Activated CD4-positive, alpha-beta T cell treated with anti-CD3 and anti-CD28 coated beads for 1 hour (primary cell): ENCODE results near the gene KLK13.

Experiments used
- DNase-seq: peaks from one replicate; pipeline ENCODE4 v3.0.0-alpha.2; 2020

The KLK13 gene

DNA sequence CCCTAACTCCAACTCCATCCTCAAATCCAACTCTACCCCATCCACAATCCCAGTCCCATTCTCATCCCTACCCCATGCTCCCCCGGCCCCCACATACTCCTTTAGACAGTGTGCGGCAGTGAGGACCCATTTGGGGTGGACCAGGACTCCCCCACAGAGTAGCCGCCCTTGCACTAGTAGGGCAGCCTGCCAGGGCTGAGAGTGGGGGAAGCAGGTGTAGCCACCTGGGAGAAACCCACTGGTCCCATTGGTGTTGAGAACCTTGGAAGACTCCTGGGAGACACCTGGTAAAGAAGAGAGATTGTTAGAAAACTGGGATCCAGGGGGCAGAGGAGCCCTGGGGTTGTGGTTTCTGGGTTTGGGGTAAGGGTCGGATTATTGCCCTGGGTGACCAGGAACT lies 4.6 kb downstream of the KLK13 start:
- DNase-seq, result no peak

DNA sequence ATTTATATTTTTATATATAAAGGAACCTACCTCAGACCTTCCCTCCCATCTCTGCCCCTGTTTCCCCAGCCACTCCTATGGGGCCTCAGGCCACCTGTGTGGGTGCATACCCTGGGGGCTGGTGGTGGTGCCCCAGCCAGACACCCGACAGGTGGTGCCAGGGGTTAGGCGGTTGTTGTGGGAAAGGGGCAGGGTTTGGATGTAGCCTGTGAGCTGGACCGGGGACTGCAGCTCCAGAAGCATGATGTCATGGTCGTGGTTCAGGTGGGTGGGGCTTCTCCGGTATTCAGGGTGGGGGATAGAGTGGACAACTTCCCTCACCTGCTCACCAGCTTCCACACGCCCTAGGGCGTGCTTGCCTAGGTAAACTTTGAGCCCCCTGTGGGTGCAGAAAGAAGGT lies 5.2 kb downstream of the KLK13 start:
- DNase-seq, result no peak

DNA sequence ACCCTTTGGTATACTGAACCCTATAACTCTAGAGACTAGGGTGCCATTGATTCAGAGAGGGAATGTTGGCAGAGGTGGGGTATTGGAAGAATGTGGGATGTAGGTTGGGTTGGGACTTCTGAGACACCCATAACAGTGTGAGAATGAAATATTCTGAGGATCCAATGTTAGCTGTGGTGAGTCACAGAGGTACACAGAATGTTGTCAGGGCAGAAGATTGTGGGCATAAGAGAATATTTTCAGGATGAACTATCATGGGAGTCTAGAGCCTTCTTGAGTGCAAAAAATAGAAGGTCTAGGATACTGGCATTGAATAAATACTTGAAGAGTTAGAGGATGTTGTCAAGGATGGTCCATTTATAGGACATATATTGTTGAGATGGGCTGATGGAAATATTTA lies 9.0 kb downstream of the KLK13 start:
- DNase-seq, result no peak

DNA sequence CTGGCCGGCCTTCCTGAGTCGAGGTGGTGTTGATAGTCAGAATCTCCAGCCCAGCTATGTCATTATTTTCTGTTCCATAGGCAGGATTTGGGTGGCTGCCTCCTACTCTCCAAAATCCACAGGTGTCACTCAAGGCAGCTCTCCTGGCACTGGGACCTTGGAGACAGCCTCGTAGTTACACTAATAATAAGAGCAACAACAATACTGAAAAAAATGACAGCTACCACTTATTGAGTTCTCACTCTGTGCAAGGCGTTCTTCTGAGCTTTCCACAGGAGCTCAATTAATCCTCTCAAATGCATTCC lies 17.9 kb downstream of the KLK13 start:
- no peak for DNase-seq

DNA sequence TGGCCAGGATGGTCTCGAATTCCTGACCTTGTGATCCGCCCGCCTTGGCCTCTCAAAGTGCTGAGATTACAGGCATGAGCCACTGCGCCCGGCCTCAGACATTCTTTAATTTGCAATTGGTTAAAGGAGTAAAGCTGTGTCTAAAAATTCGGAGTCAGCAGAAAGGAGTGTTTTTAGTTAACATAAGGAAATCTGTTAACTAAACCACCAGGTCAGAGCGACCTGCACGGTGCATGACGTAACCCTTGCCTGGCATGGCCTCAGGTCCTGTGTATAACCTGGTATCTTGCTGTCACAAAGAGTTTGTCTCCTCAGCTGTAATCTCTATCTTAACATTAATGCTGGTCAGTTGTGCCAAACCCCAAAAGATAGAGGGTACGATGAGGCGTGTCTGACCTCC lies 20.6 kb downstream of the KLK13 start:
- no peak for DNase-seq

DNA sequence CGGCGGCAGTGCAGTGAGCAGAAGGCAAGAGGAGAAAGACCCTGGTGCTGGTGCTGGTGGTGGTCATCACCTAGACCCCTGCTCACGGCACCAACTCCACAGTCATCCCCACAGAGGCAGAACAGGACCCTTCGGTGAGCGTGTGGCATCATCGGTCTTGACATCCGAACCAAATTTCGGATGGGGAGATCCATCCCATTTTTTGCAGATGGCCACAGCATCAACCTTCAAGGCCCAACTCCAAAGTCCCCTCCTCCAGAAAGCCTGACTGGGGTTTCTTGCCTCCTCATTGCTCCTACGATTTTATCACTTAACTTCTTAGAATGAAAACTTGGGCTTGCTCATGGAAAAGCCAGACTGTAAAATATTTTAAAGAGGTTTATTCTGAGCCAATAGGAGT lies 21.4 kb downstream of the KLK13 start:
- no peak for DNase-seq

DNA sequence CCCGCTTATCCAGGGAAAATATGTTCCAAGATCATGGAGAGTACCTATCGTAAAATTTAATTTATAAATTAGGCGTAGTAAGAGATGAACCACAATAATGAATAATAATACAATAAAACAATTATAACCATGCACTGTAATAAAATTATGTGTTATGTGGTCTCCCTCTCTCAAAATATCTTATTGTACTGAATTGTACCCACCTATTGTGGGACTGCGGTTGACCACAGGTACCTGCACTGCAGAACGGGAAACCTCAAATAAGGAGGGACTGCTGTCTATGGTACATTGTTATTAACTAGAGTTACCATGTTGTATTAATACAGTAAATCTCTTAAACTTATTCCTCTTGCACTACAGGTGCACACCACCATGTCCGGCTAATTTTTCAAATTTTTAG lies 24.7 kb downstream of the KLK13 start:
- DNase-seq, result no peak

DNA sequence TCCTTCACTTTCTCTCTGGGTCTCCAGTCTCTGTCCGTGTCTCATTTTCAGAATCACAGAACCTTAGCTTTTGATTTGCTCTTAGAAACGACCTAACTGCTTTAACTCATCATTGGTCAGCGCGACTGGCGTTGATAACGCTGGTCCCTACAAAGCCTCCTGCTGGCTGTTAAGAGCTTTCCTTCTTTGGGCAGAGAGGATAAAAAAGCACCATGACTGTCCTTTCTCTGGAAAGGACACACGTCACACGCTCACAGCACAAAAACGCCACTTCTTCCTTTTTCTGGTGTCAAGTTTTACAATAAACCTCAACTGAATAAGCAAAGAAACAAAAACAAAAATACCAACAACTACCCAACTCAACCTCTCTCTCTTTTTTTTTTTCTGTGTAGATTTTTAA lies 28.4 kb downstream of the KLK13 start:
- DNase-seq, result no peak

DNA sequence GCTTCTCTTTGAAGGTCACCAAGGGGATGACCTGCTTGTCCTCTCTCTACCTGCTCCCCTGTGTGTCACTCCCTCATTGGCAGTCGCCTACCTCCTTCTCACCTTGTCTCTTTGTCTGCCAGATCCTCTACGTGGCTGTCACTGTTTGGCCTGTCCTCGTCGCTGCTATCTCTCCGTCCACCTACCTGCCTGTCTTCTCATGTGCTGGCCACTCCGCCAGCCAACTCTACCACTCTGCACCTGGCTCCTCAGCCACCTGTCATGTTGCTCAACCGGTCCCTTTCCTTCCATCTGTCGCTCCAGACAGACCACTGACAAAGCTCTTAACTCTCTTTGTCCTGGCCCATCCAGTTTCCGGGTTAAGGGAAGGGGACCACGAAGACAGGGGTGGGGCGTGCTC lies 30.2 kb downstream of the KLK13 start, which contains the start of gene KLK12:
Gene KLK12, minus strand, starts transcription at position 299 of the 400 bp plus-strand sequence. CDS start 381 bp downstream, outside the sequence.
- no peak for DNase-seq

DNA sequence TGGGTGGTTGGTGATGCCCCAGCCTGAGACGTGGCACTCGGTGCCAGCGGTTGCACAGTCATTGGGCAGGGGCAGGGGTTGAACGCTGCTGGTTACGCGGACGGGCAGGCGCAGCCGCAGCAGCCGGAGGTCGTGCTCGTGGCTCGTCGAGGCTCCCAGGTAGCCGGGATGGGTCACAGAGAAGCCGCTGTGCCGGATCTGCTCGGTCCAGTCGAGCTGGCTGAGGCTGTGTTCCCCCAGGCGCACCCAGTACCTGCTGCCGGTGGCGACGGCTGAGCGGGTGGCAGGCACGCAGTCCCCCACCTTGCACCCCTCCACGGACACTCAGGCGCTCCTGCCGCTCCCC lies 33.0 kb downstream of the KLK13 start:
- DNase-seq, result no peak

DNA sequence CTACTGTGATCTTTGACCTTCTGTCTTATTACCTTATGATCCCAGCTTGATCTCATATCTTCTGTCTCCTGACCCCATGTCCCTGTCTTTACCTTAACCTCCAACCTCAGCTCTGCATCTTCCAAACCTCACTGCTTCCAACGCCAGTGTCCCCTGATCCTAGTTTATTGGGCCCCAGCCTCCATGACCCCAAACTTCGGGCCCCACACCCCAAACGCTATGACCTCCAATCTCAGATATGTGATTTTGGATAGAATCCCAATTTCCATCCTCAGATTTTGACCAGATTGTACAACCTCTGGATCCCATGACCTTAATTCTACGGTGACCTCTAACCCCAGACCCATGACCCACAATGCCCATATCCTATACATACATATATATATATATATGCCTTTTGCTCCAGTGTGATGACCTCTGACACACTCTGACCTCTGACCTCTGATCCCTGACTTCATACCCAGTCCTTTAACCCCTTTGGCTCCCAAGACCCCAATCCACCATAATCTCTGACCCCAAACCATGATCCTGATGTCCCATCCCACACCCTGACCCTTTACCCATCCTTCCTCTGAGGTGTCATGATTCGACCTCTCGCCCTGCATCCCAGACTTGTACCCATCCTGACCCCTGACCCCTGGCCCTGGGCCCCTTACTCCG lies 33.5 kb downstream of the KLK13 start:
- DNase-seq, result no peak

DNA sequence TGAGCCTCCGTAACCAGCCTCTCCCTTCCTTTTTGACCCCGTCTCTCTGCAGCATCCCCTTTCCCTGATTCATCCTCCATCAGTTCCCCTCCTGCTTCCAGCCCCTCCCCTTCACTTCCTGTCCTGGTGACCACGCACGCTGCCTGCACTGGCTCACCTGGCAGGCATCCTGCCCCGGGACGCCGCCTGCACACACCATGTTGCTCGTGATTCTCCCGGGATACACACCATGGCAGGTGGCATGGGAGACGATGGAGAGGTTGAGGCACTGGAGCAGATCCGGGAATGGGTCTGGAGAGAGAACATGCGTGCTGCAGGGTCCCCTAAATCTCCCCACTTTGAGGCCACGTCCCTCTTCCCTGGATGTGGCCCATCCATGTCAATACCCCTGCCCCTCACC lies 34.3 kb downstream of the KLK13 start:
- DNase-seq, result no peak

DNA sequence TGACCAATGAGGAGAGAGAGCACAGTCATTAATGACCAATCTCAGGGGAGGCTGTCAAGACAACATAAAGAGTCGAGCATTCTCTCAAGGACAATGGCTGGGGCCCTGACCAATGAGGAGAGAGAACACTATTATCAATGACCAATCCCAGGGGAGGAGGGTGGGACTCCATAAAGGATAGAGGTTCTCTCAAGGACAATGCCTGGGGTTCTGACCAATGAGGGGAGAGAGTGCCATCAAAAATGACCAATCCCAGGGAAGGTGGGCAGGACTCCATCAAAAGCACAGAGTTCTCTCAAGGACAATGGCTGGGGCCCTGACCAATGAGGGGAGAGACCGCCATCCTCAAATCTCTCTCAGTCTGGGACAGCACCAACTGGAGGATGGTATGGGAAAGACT lies 35.2 kb downstream of the KLK13 start:
- DNase-seq, result no peak

DNA sequence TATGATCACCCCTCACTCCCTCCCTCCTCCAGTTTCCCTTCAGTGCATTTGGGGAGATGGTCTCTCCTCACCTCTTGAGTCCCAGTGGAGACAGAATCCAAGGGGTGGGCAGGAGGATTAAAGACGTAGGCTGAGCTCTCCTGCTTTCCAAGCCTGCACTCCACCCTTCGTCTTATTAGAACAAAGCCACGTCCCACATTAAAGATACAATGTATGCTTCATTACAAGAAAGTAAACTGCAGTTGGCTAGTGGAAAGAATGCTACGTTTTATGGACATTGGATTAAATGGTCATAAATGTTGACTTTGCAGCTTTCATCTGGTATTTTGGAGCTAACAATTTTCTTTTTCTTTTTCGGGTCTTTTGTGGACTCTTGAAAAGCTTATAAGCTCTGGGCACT lies 37.0 kb downstream of the KLK13 start:
- DNase-seq, result no peak

DNA sequence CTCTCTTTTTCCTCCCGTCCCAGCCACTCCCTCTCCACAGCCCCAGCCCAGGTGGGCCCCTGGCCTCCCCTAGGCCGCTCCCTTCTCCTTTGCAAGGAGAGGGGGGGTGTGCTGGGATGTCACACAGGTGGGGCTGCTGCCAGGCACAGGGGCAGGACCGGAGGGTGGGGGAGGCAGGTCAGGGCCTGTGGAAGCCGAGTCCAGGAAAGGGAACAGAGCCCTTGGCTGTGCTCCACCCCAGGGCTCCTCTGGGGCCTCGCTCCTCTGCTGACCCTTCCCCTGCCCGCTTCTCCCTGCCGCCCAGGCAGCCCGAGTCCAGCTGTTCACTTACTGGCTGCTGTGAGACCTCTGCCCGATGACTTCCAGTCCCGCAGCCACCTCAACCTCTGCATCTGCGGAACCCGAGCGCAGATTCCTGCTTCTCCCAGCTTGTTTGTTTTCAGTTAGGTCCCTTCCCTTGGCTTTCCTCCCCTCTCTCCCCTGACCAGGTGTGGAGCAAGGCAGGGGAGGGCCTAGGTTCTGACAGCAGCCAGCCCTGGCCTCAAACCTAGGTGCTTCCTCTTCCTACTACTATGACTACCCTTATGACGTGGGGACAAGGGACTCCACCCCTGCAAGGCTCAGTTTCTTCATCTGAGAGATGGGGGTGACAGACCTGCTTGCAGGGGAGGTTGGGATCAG lies 37.6 kb downstream of the KLK13 start:
- no peak for DNase-seq

DNA sequence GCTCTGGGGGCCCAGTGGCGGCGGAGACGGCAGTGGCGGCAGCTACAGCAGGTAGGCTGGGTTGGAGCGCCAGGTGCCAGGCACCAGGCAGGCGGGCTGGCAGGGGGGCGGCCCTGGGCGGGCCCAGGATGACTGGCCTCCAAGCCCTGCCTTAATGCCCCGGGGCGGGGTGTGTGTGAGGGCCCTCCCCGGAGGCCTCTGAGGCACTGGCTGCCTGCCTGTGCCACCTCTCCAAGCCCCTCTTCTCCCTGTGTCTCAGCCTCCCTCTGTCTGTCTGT lies 38.4 kb downstream of the KLK13 start, which contains the start of gene KLK11:
Gene KLK11, minus strand, starts transcription at position 63 of the 278 bp plus-strand sequence. CDS start 985 bp downstream, outside the sequence.
- DNase-seq, result no peak

DNA sequence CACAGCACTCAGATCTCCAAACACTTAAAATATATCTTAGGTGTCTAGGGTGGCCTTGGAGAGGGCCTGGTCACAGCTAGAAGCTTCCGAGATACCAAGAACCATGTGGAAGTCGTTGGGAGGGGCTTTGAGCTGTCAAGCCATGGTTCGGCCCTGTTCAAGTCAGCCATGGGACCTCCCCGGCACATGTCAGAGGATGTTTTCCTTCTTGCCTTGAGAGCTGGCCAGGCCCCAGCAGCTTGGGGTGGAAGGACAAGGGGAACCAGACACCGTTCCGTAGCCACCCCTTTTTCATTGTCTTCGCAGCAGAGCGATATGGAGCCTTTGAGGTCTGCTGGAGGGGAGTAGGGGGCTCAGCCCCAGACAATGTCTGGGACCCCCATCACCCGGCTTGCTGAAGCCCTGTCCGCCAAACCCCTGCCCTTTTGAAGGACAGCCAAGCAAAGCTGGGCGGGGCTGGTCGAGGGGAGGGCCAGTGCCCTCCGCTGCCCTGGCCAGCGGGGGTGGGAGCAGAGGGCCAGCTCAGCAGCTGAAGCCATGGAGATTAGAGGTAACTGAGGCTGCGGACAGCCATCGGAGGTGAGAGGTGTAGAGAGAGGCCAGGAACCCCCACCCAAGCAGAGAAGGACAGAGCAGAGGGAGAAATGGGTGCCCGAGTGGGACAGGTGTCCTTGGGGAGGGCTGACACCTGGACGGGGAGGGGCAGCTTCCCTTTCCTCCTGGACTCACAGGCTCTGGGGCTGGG lies 38.9 kb downstream of the KLK13 start:
- no peak for DNase-seq

DNA sequence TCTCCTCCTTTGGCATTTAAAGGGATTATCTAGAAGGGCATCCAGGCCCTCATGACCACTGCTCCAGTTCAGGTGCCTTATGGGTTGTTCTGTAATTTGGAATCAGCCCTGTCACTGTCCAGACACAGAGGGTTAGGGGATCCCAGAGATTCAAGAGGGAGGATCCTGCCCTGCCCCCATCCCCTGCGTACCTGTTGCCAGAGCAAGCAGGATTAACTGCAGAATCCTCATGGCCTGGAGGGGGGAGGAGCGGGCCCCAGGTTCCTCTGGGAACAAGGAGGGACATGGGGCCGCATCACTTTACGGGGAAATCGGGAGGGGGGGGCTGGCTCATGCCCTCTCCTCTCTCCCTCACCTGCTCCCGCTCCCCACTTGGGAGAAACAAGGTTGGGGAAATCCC lies 39.5 kb downstream of the KLK13 start:
- no peak for DNase-seq

DNA sequence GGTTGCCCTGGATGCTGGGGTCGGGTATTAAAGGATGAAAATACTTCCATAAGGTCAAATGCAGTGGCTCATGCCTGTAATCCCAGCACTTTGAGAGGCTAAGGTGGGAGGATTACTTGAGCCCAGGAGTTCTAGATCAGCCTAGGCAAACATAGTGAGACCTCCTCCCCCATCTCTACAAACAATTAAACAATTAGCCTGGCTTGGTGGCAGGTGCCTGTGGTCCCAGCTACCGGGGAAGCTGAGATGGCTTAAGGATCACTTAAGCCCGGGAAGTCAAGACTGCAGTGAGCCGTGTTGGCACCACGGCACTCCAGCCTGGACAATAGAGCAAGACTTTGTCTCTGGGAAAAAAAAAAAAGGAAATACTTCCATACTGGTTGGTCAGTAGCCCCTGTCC lies 40.0 kb downstream of the KLK13 start:
- no peak for DNase-seq

DNA sequence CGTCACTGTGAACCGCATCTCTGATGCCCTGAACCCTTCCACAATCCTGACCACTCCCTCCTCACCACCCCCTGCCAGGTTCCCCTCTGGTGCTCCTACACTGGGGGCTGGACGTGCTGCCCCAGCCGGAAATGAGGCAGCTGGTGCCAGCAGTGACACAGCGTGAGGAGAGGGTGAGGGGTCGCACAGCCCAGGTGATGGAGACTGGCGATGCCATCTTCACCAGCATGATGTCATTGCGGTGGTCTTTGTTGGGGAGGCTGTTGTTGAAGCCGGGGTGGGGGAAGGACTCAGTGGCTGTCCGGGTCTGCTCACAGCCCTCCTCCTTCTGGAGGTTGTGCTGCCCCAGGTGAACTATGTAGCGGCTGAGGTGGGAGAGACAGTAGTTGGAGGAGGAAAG lies 40.9 kb downstream of the KLK13 start:
- no peak for DNase-seq

DNA sequence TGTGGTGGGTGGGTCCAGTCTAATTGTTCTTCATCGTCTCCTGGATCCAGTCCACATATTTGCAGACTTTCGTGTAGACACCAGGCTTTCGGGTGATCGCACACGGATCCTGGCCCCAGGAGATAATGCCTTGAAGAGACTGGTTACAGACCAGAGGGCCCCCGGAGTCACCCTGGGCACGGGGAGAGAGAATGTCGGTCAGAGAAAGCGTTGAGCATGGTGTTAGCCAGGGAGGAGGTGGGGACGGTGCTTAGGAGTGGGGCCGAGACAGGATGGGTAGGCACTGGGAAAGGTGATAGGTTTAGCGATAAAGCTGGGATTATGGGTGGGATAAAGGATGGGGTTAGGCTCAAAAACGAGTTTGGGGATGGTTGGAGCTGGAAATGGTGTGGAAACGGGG lies 42.4 kb downstream of the KLK13 start:
- DNase-seq, result no peak

DNA sequence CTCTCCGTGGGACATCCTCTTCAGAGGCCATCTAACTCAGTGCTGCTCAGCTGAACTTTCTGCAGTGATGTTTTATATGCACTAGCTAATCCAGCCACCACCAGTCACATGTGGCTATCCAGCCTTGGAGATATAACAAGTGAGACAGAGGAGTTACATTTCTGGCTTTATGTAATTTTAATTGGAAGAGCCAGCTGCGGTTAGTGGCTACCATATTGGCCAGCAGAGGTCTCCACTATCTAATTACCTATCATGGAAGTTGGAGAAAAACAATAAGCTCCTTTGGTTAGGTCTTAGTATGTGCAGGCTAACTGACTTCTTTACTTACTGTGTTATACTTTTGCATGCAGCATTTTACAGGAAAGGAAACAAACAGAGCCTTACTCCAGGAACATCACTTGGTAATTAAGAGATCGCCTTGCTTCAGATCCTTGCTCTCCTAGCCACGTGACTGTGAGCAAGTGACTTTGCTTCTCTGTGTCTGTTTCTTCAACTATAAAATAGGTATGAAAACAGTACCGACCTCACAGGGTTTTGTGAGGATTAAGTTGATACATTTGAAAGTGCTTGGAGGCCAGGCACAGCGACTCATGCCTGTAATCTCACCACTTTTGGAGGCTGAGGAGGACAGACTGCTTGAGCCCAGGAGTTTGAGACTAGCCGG lies 43.8 kb downstream of the KLK13 start:
- no peak for DNase-seq

DNA sequence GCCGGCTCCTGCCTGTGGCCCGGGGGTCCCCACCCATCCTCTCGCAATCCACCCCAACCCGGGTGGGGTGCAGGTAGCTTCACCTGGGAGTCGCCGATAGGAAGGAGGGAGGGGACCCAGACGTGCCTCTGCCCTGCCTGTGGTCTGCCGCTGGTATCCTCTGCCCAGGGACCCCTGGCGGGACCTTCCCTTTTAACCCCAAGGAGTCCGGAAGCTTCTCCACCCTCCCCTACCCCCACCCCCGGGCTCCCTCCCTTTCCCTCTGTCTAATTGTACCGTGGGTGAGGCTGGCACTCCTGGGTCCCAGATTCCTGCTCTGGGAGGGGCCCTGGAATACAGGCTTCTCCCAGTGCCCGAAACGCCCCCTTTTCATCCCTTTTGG lies 45.4 kb downstream of the KLK13 start, which contains the start of gene KLK10:
Gene KLK10, minus strand, starts transcription at position 166 of the 382 bp plus-strand sequence. CDS start 579 bp downstream, outside the sequence.
- DNase-seq, result no peak
